WTC11 (cell line): ENCODE data around the gene COG4. TPM values are rescaled to one million over a fixed set of nuclear protein-coding genes. Genes with fewer than 3 reads are reported as not detected.

Experiments
- ATAC-seq: fragments of 200-7000 bp; cut with Tn5 transposase; 2 replicates; pipeline ENCODE4 v1.10.0; 2021; ENCODE audit warnings: mild to moderate bottlenecking, moderate library complexity
- CTCF ChIA-PET: fragments of 300-600 bp; sonication (Branson Sonifier 250); formaldehyde crosslinking; loops from one replicate; lab custom pipeline; 2021; ENCODE audit warnings: antibody characterized with exemption; lab: Charles Lee
- POLR2A ChIA-PET: fragments of 350-600 bp; sonication (Branson Sonifier 250); formaldehyde crosslinking; loops from one replicate; lab custom pipeline; 2021; ENCODE audit warnings: antibody characterized with exemption; lab: Charles Lee
- DNase-seq: peaks from one replicate; pipeline ENCODE4 v3.0.0; 2021; ENCODE audit warnings: low spot score
- H3K27ac Mint-ChIP-seq: 2 replicates; pipeline ENCODE4 v1.8.0; 2021; ENCODE audit warnings: mixed read lengths
- H3K27me3 Mint-ChIP-seq: 2 replicates; pipeline ENCODE4 v1.8.0; 2021; ENCODE audit warnings: low read depth, mild to moderate bottlenecking, moderate library complexity, mixed read lengths
- H3K36me3 Mint-ChIP-seq: 2 replicates; pipeline ENCODE4 v1.8.0; 2021; ENCODE audit warnings: mixed read lengths
- H3K4me1 Mint-ChIP-seq: 2 replicates; pipeline ENCODE4 v1.8.0; 2022; ENCODE audit warnings: mixed read lengths
- H3K4me3 Mint-ChIP-seq: 2 replicates; pipeline ENCODE4 v1.8.0; 2021; ENCODE audit warnings: mild to moderate bottlenecking, moderate library complexity, mixed read lengths
- H3K9me3 Mint-ChIP-seq: 2 replicates; pipeline ENCODE4 v1.8.0; 2021; ENCODE audit warnings: mixed read lengths
- AR ChIP-seq: fragments of 250-450 bp; sonication (Bioruptor Pico); IDR thresholded peaks from 2 replicates; pipeline ENCODE4 v1.9.0; 2021; ENCODE audit warnings: mild to moderate bottlenecking
- ATF2 ChIP-seq: sonication (generic); formaldehyde crosslinking; IDR thresholded peaks from 2 replicates; pipeline ENCODE4 v1.8.1; 2022; ENCODE audit warnings: low read depth, missing genetic modification reagents, borderline replicate concordance
- ELF4 ChIP-seq: sonication (generic); formaldehyde crosslinking; IDR thresholded peaks from 2 replicates; pipeline ENCODE4 v1.8.1; 2022; ENCODE audit warnings: low read depth, mild to moderate bottlenecking, moderate library complexity, missing genetic modification reagents
- EMX1 ChIP-seq: fragments of 250-450 bp; sonication (Bioruptor Pico); IDR thresholded peaks from 2 replicates; pipeline ENCODE4 v1.8.0; 2021; ENCODE audit warnings: mild to moderate bottlenecking
- ERG ChIP-seq: fragments of 250-450 bp; sonication (Bioruptor Pico); IDR thresholded peaks from 2 replicates; pipeline ENCODE4 v1.8.0; 2021; ENCODE audit warnings: mild to moderate bottlenecking
- FOXJ3 ChIP-seq: sonication (generic); formaldehyde crosslinking; IDR thresholded peaks from 2 replicates; pipeline ENCODE4 v1.9.0; 2021; ENCODE audit warnings: missing genetic modification reagents, mild to moderate bottlenecking, borderline replicate concordance
- FOXP4 ChIP-seq: sonication (generic); formaldehyde crosslinking; IDR thresholded peaks from 2 replicates; pipeline ENCODE4 v1.8.0; 2022; ENCODE audit warnings: mild to moderate bottlenecking, missing genetic modification reagents
- IRF1 ChIP-seq: sonication (generic); formaldehyde crosslinking; IDR thresholded peaks from 2 replicates; pipeline ENCODE4 v1.8.0; 2023; ENCODE audit warnings: missing genetic modification reagents
- IRF2 ChIP-seq: sonication (generic); formaldehyde crosslinking; IDR thresholded peaks from 2 replicates; pipeline ENCODE4 v1.8.0; 2022; ENCODE audit warnings: low read depth, missing genetic modification reagents, borderline replicate concordance
- JAZF1 ChIP-seq: fragments of 250-450 bp; sonication (Bioruptor Pico); IDR thresholded peaks from 2 replicates; pipeline ENCODE4 v1.9.0; 2021; ENCODE audit warnings: moderate library complexity, mild to moderate bottlenecking, inconsistent platforms
- JUN ChIP-seq: sonication (generic); formaldehyde crosslinking; IDR thresholded peaks from 2 replicates; pipeline ENCODE4 v1.8.0; 2023; ENCODE audit warnings: mild to moderate bottlenecking, missing genetic modification reagents
- MAX ChIP-seq: sonication (generic); formaldehyde crosslinking; IDR thresholded peaks from 2 replicates; pipeline ENCODE4 v1.8.0; 2022; ENCODE audit warnings: mild to moderate bottlenecking, missing genetic modification reagents
- MYBL2 ChIP-seq: sonication (generic); formaldehyde crosslinking; IDR thresholded peaks from 2 replicates; pipeline ENCODE4 v1.8.1; 2023; ENCODE audit warnings: mild to moderate bottlenecking, moderate library complexity, missing genetic modification reagents
- NFATC4 ChIP-seq: fragments of 250-450 bp; sonication (Bioruptor Pico); IDR thresholded peaks from 2 replicates; pipeline ENCODE4 v1.9.0; 2021; ENCODE audit warnings: mild to moderate bottlenecking
- NR1H2 ChIP-seq: sonication (generic); formaldehyde crosslinking; IDR thresholded peaks from 2 replicates; pipeline ENCODE4 v1.9.0; 2021; ENCODE audit warnings: mild to moderate bottlenecking, moderate library complexity, missing genetic modification reagents
- NR2C2 ChIP-seq: sonication (generic); formaldehyde crosslinking; IDR thresholded peaks from 2 replicates; pipeline ENCODE4 v1.8.0; 2022; ENCODE audit warnings: mild to moderate bottlenecking, missing genetic modification reagents
- RORB ChIP-seq: fragments of 250-450 bp; sonication (Bioruptor Pico); IDR thresholded peaks from 2 replicates; pipeline ENCODE4 v1.9.0; 2021; ENCODE audit warnings: mild to moderate bottlenecking
- SMAD3 ChIP-seq: sonication (generic); formaldehyde crosslinking; IDR thresholded peaks from 2 replicates; pipeline ENCODE4 v1.8.0; 2022; ENCODE audit warnings: missing genetic modification reagents, mild to moderate bottlenecking, borderline replicate concordance
- TCF7 ChIP-seq: sonication (generic); formaldehyde crosslinking; IDR thresholded peaks from 2 replicates; pipeline ENCODE4 v1.8.0; 2022; ENCODE audit warnings: mild to moderate bottlenecking, low read depth, missing genetic modification reagents, moderate library complexity
- TP53 ChIP-seq: sonication (generic); formaldehyde crosslinking; IDR thresholded peaks from 2 replicates; pipeline ENCODE4 v1.8.1; 2023; ENCODE audit warnings: mild to moderate bottlenecking, missing genetic modification reagents
- ZNF138 ChIP-seq: sonication (generic); formaldehyde crosslinking; conservative IDR thresholded peaks from 2 replicates; pipeline ENCODE4 v1.8.1; 2022; ENCODE audit warnings: mild to moderate bottlenecking, moderate library complexity, missing genetic modification reagents
- ZNF512 ChIP-seq: sonication (generic); formaldehyde crosslinking; IDR thresholded peaks from 2 replicates; pipeline ENCODE4 v1.8.1; 2022; ENCODE audit warnings: missing genetic modification reagents, borderline replicate concordance
- ZNF671 ChIP-seq: fragments of 250-450 bp; sonication (Bioruptor Pico); IDR thresholded peaks from 2 replicates; pipeline ENCODE4 v1.8.0; 2021; ENCODE audit warnings: mild to moderate bottlenecking
- total RNA-seq: library from RNA; stranded (reverse); gene quantifications from 3 replicates; pipeline ENCODE4 v1.2.3, GENCODE V29; 2021

Gene COG4
- total RNA-seq, 1 experiment from 2014 or later = 56.6 TPM

- no peaks in the 10 kb centered on the region for H3K4me1 Mint-ChIP-seq
- no peak overlapping the region for H3K27ac Mint-ChIP-seq
- POLR2A ChIA-PET = no interaction called here
- no peak overlapping the region for H3K4me3 Mint-ChIP-seq
- H3K9me3 Mint-ChIP-seq = no peaks in the 10 kb centered on the region
- H3K27me3 Mint-ChIP-seq = no peaks in the 10 kb centered on the region
- DNase-seq (no peak), ATAC-seq (no peak)
- CTCF ChIA-PET = no interaction called here
- TF ChIP-seq AR (CRISPR knock-in tag) (no peak), NR1H2 (CRISPR knock-in tag) (no peak), ATF2 (no peak), NR2C2 (CRISPR knock-in tag) (no peak), MYBL2 (CRISPR knock-in tag) (no peak)
- H3K36me3 Mint-ChIP-seq = peaks cover 42% of the 10 kb centered on the region
Observed at GRCh38 chr16:70493802-70494201, 29.6 kb downstream of the COG4 start.

GRCh38 chr16:70490261-70490660, 33.1 kb downstream of the COG4 start:
- no peaks in the 10 kb centered on the region for H3K4me1 Mint-ChIP-seq
- peaks cover 30% of the 10 kb centered on the region for H3K36me3 Mint-ChIP-seq
- no peak overlapping the region for H3K27ac Mint-ChIP-seq
- ATAC-seq (no peak), DNase-seq (no peak)
- no peaks in the 10 kb centered on the region for H3K9me3 Mint-ChIP-seq
- H3K27me3 Mint-ChIP-seq = no peaks in the 10 kb centered on the region
- CTCF ChIA-PET = interaction anchor here (0.5 to 1.1 kb wide), 2 partner anchors 11 to 134 kb away, joined by 3 to 4 read pairs; no protein-coding TSS in a partner anchor
- H3K4me3 Mint-ChIP-seq = no peak overlapping the region
- POLR2A ChIA-PET = no interaction called here
- TF ChIP-seq FOXP4 (CRISPR knock-in tag) (no peak), TCF7 (CRISPR knock-in tag) (no peak), NFATC4 (CRISPR knock-in tag) (no peak), JUN (CRISPR knock-in tag) (no peak), FOXJ3 (CRISPR knock-in tag) (no peak), EMX1 (CRISPR knock-in tag) (no peak), IRF1 (CRISPR knock-in tag) (no peak), SMAD3 (no peak), JAZF1 (no peak)

GRCh38 chr16:70484867-70485266, 38.5 kb downstream of the COG4 start:
- ChIA-PET POLR2A (no interaction called here), CTCF (no interaction called here)
- H3K9me3 Mint-ChIP-seq = no peaks in the 10 kb centered on the region
- no peak overlapping the region for H3K4me3 Mint-ChIP-seq
- ATAC-seq (no peak), DNase-seq (no peak)
- no peak for TF ChIP-seq RORB
- no peak for TF ChIP-seq IRF2 (CRISPR knock-in tag)
- no peak for TF ChIP-seq FOXJ3 (CRISPR knock-in tag)
- no peak for TF ChIP-seq ERG (CRISPR knock-in tag)
- TF ChIP-seq ELF4 = no peak
- TF ChIP-seq ZNF512 (CRISPR knock-in tag) = no peak
- TF ChIP-seq ZNF138 (CRISPR knock-in tag) = no peak
- TF ChIP-seq MAX (CRISPR knock-in tag) = no peak
- no peak for TF ChIP-seq TP53 (CRISPR knock-in tag)
- TF ChIP-seq ZNF671 (CRISPR knock-in tag) = no peak
- TF ChIP-seq IRF1 (CRISPR knock-in tag) = no peak
- H3K36me3 Mint-ChIP-seq = peaks cover 15% of the 10 kb centered on the region
- no peaks in the 10 kb centered on the region for H3K4me1 Mint-ChIP-seq
- H3K27ac Mint-ChIP-seq = no peak overlapping the region
- no peaks in the 10 kb centered on the region for H3K27me3 Mint-ChIP-seq
